Karpas-422 (cell line): Measurements from ENCODE around the gene TMED5. TPM values are rescaled to one million over a fixed set of nuclear protein-coding genes. Genes with fewer than 3 reads are reported as not detected.

ENCODE experiments used
- DNase-seq: peaks from one replicate; pipeline ENCODE4 v3.0.0-alpha.2; 2015
- H2AFZ ChIP-seq: fragments of 200-600 bp; sonication (generic); 2 replicates; pipeline ENCODE4 v1.6.1; 2014; ENCODE audit warnings: antibody characterized with exemption, low read length, mixed read lengths
- H3K27ac ChIP-seq: fragments of 200-600 bp; sonication (generic); 2 replicates; pipeline ENCODE4 v1.5.1; 2014; ENCODE audit warnings: mild to moderate bottlenecking, low read length, moderate library complexity
- H3K27me3 ChIP-seq: fragments of 200-600 bp; sonication (generic); 2 replicates; pipeline ENCODE4 v1.6.1; 2014; ENCODE audit warnings: low read length, mixed read lengths
- H3K36me3 ChIP-seq: fragments of 200-600 bp; sonication (generic); 2 replicates; pipeline ENCODE4 v1.6.1; 2014; ENCODE audit warnings: low read length, mixed read lengths; ENCODE audit not compliant: insufficient read depth
- H3K4me1 ChIP-seq: fragments of 200-600 bp; sonication (generic); 2 replicates; pipeline ENCODE4 v1.6.1; 2014; ENCODE audit warnings: mild to moderate bottlenecking, low read length, mixed read lengths
- H3K4me2 ChIP-seq: fragments of 200-600 bp; sonication (generic); 2 replicates; pipeline ENCODE4 v1.6.1; 2014; ENCODE audit warnings: low read length, low read depth, mild to moderate bottlenecking; ENCODE audit not compliant: poor library complexity, severe bottlenecking
- H3K4me3 ChIP-seq: fragments of 200-600 bp; sonication (generic); 2 replicates; pipeline ENCODE4 v1.5.1; 2014; ENCODE audit warnings: mild to moderate bottlenecking, antibody characterized with exemption, low read length, mixed read lengths
- H3K79me2 ChIP-seq: fragments of 200-600 bp; sonication (generic); 2 replicates; pipeline ENCODE4 v1.6.1; 2014; ENCODE audit warnings: mild to moderate bottlenecking, low read length, mixed read lengths
- H3K9ac ChIP-seq: fragments of 200-600 bp; sonication (generic); 2 replicates; pipeline ENCODE4 v1.6.0; 2014; ENCODE audit warnings: low read length
- H3K9me2 ChIP-seq: fragments of 200-600 bp; sonication (generic), shearing (Covaris generic); replicated peaks from 2 replicates; pipeline ENCODE4 v1.6.0; 2014; ENCODE audit warnings: mild to moderate bottlenecking, low read length, moderate library complexity; ENCODE audit not compliant: insufficient read depth
- H3K9me3 ChIP-seq: fragments of 300-700, 200-600 bp; sonication (generic); 2 replicates; pipeline ENCODE4 v1.6.1; 2014; ENCODE audit warnings: low read length, mixed read lengths
- H4K20me1 ChIP-seq: fragments of 200-600 bp; sonication (generic); 2 replicates; pipeline ENCODE4 v1.6.1; 2014; ENCODE audit warnings: mild to moderate bottlenecking, antibody characterized with exemption, low read length, low read depth; ENCODE audit not compliant: insufficient read depth
- total RNA-seq: library from RNA; depleted of rRNA; stranded (reverse); fragments of >200 nt; shearing (Covaris generic); gene quantifications from 2 replicates; pipeline ENCODE4 v1.2.3, GENCODE V29; 2014; ENCODE audit warnings: low replicate concordance

TMED5 gene
- total RNA-seq, 1 experiment from 2014 or later: 73.6 TPM

GRCh38 chr1:93205892-93206566 lies 25.8 kb upstream of the TMED5 start:
- Histone ChIP-seq H3K27ac (no peak overlapping the region), H3K4me2 (no peak overlapping the region), H3K4me3 (no peak overlapping the region), H2AFZ (no peak overlapping the region), H4K20me1 (no peaks in the 10 kb centered on the region), H3K9me3 (no peaks in the 10 kb centered on the region), H3K27me3 (no peaks in the 10 kb centered on the region), H3K4me1 (no peaks in the 10 kb centered on the region), H3K9me2 (no peaks in the 10 kb centered on the region), H3K36me3 (peaks cover 14% of the 10 kb centered on the region; the same call in 1 of the 2 replicates), H3K79me2 (no peaks in the 10 kb centered on the region), H3K9ac (no peak overlapping the region)
- no peak for DNase-seq

- Histone ChIP-seq H3K9ac (no peak overlapping the region), H2AFZ (no peak overlapping the region)
Observed at GRCh38 chr1:93200714-93201113, 20.5 kb upstream of the TMED5 start.

DNA sequence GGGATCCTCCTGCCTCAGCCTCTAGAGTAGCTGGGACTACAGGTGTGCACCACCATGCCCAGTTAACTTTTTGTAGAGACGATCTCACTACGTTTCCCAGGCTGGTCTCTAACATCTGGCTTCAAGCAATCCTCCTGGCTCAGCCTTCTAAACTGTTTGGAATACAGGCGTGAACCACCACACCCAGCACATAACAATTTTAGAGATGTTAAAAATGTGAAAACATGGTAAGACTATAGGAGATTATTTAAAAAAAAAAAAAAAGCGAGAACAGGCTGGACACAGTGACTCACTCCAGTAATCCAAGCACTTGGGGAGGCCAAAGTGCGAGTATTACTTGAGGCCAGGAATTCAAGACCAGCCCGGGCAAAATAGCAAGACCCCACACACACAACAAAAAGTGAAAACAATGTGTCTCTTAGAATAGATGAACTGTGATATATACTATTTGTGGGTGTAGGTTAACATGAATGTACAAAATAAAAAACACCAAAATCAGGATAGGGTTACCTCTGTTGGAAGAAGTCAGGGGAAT lies 19.9 kb upstream of the TMED5 start:
- H3K27ac ChIP-seq: no peak overlapping the region
- H3K9ac ChIP-seq: no peak overlapping the region
- no peaks in the 10 kb centered on the region for H4K20me1 ChIP-seq
- no peaks in the 10 kb centered on the region for H3K79me2 ChIP-seq
- no peaks in the 10 kb centered on the region for H3K27me3 ChIP-seq
- no peaks in the 10 kb centered on the region for H3K9me2 ChIP-seq
- H3K4me3 ChIP-seq: no peak overlapping the region
- peaks cover 7% of the 10 kb centered on the region for H3K36me3 ChIP-seq
- DNase-seq: no peak
- no peaks in the 10 kb centered on the region for H3K9me3 ChIP-seq
- no peak overlapping the region for H3K4me2 ChIP-seq
- no peaks in the 10 kb centered on the region for H3K4me1 ChIP-seq
- no peak overlapping the region for H2AFZ ChIP-seq

More at GRCh38 chr1:93200714-93201113, 20.5 kb upstream of the TMED5 start:
- no peak overlapping the region for H3K4me2 ChIP-seq
- H3K27me3 ChIP-seq: no peaks in the 10 kb centered on the region
- H4K20me1 ChIP-seq: no peaks in the 10 kb centered on the region
- no peaks in the 10 kb centered on the region for H3K9me2 ChIP-seq
- no peaks in the 10 kb centered on the region for H3K4me1 ChIP-seq
- no peaks in the 10 kb centered on the region for H3K79me2 ChIP-seq
- DNase-seq: no peak
- H3K36me3 ChIP-seq: peaks cover 7% of the 10 kb centered on the region
- no peak overlapping the region for H3K27ac ChIP-seq
- H3K4me3 ChIP-seq: no peak overlapping the region
- H3K9me3 ChIP-seq: no peaks in the 10 kb centered on the region

DNA sequence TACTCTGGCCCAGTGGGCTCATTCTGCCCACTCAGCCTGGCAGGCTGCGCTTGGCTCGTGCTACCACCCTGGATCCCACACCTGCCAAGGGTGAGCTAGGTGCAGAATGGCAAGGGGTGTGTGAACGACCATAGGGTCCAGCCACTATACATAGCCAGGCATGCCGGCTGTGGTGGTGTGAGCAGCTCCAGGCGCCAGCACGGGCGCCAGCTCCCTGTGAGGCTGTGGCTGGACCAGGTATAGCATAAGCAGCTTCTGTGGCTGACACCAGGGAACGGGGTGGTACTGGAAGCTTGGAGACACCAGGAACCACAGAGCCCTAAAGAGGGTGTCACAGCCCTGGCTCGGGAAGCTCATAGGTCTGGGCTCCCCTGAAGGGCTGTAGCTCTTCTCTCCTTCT lies 18.9 kb upstream of the TMED5 start:
- Histone ChIP-seq H3K27ac (no peak overlapping the region), H2AFZ (no peak overlapping the region), H3K9me3 (no peaks in the 10 kb centered on the region), H3K4me3 (no peak overlapping the region), H4K20me1 (no peaks in the 10 kb centered on the region), H3K4me1 (no peaks in the 10 kb centered on the region), H3K9ac (no peak overlapping the region), H3K79me2 (no peaks in the 10 kb centered on the region), H3K27me3 (no peaks in the 10 kb centered on the region), H3K4me2 (no peak overlapping the region), H3K36me3 (peaks cover 7% of the 10 kb centered on the region), H3K9me2 (no peaks in the 10 kb centered on the region)
- DNase-seq: no peak

- peaks cover 10% of the 10 kb centered on the region for H3K36me3 ChIP-seq
- H2AFZ ChIP-seq: no peak overlapping the region
- no peak for DNase-seq
- H3K9ac ChIP-seq: no peak overlapping the region
- H3K4me1 ChIP-seq: no peaks in the 10 kb centered on the region; the same call in 1 of the 2 replicates
- no peaks in the 10 kb centered on the region for H3K9me2 ChIP-seq
- H4K20me1 ChIP-seq: no peaks in the 10 kb centered on the region
- H3K79me2 ChIP-seq: 0 out of 2 replicates have a peak, but pooled peaks cover 3% of the 10 kb centered on the region
- no peak overlapping the region for H3K4me3 ChIP-seq
- H3K4me2 ChIP-seq: no peak overlapping the region
- no peaks in the 10 kb centered on the region for H3K27me3 ChIP-seq
- H3K27ac ChIP-seq: no peak overlapping the region
- no peaks in the 10 kb centered on the region for H3K9me3 ChIP-seq
Observed at GRCh38 chr1:93196591-93196990, 16.4 kb upstream of the TMED5 start.

- Histone ChIP-seq H3K27ac (no peak overlapping the region), H4K20me1 (no peaks in the 10 kb centered on the region), H3K9ac (no peak overlapping the region), H3K9me2 (no peaks in the 10 kb centered on the region), H3K4me2 (no peak overlapping the region), H3K27me3 (no peaks in the 10 kb centered on the region), H3K9me3 (no peaks in the 10 kb centered on the region), H3K79me2 (0 out of 2 replicates have a peak, but pooled peaks cover 3% of the 10 kb centered on the region), H3K36me3 (peaks cover 10% of the 10 kb centered on the region), H3K4me1 (no peaks in the 10 kb centered on the region; the same call in 1 of the 2 replicates), H3K4me3 (no peak overlapping the region), H2AFZ (no peak overlapping the region)
- DNase-seq: no peak
Observed at GRCh38 chr1:93194231-93194990, 14.2 kb upstream of the TMED5 start.

DNA sequence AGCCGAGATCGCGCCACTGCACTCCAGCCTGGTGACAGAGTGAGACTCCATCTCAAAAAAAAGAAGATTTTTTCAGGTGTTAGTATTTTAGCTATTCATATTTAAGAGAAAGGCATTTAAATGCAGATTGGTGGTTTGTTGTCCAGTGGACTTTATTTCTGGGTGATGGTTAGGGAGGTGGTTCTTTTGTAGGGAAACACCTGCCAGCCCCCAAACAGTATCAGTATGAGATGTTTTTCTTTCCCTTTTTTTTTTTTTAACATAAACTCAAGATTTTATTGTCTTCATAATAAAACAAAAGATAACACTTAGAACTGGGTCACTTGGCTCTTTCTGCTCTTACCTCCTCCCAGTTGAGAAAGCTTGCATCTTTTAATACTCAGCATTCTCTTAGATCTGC lies 10.2 kb upstream of the TMED5 start:
- DNase-seq: no peak
- H3K4me3 ChIP-seq: no peak overlapping the region
- H3K27ac ChIP-seq: no peak overlapping the region
- no peak overlapping the region for H2AFZ ChIP-seq
- H4K20me1 ChIP-seq: no peaks in the 10 kb centered on the region
- H3K79me2 ChIP-seq: peaks cover 9% of the 10 kb centered on the region
- no peaks in the 10 kb centered on the region for H3K9me2 ChIP-seq
- H3K27me3 ChIP-seq: no peaks in the 10 kb centered on the region
- H3K36me3 ChIP-seq: 0 out of 2 replicates have a peak, but pooled peaks cover 7% of the 10 kb centered on the region
- no peak overlapping the region for H3K9ac ChIP-seq
- no peak overlapping the region for H3K4me2 ChIP-seq
- peaks cover 20% of the 10 kb centered on the region for H3K4me1 ChIP-seq
- H3K9me3 ChIP-seq: no peaks in the 10 kb centered on the region

- Histone ChIP-seq H3K4me3 (no peak overlapping the region), H4K20me1 (no peaks in the 10 kb centered on the region), H3K27ac (peak overlapping the region; percentile 21), H3K9me2 (no peaks in the 10 kb centered on the region), H3K4me1 (peaks cover 55% of the 10 kb centered on the region), H3K4me2 (peak overlapping the region; percentile 13), H3K9me3 (no peaks in the 10 kb centered on the region), H3K27me3 (no peaks in the 10 kb centered on the region), H3K79me2 (peaks cover 40% of the 10 kb centered on the region), H3K36me3 (no peaks in the 10 kb centered on the region), H2AFZ (no peak overlapping the region), H3K9ac (no peak overlapping the region)
- no peak for DNase-seq
Observed at GRCh38 chr1:93186667-93187066, 6.5 kb upstream of the TMED5 start.
